Activated CD8-positive, alpha-beta memory T cell treated with anti-CD3 and anti-CD28 coated beads, Interleukin-2, amount 50 U/mL, for 4 hours (primary cell): ENCODE results near the gene SEMA3D.

Experiments used
- DNase-seq: peaks from one replicate; pipeline ENCODE4 v3.0.0-alpha.2; 2020

SEMA3D gene

DNA sequence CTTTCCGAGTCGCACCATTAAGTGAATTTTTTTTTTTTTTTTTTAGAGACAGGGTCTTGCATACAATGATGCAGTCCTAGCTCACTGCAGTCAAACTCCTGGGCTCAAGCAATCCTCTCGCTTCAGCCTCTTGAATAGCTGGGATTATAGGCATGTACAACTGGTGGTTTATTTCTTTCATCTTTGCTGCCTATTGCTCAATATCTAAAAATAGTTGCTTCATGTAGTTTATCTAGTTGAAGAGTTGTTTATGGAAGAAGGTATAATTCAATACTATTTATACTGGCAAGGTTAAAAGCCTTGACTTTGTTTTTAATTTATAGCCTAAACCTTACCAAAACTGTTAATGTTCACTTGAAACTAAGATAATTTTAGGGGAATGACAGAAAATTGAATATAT is 66.9 kb downstream of the SEMA3D start:
- DNase-seq, result no peak

DNA sequence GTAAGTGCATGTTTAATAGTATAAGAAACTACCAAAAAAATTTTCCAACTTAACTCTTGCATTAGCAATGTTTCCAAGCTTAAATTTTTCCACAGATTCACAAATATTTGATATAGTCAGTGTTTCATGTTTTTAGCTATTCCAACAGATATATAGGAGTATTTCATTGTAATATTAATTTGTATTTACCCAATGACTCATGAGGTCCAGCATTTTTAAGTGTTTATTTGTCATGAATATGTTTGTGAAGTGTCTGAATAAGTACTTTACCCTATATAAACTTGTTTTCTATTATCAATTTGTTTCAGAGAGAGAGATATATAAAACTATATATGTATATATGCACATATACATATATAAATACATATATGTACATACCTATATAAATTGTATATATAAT is 71.0 kb downstream of the SEMA3D start:
- no peak for DNase-seq

GRCh38 chr7:85115006-85115405 is 71.8 kb downstream of the SEMA3D start:
- no peak for DNase-seq

- no peak for DNase-seq
These were observed 72.5 kb downstream of the SEMA3D start for GRCh38 chr7:85114342-85114741.

- DNase-seq, result no peak
These were observed 75.1 kb downstream of the SEMA3D start for GRCh38 chr7:85111761-85112160.

DNA sequence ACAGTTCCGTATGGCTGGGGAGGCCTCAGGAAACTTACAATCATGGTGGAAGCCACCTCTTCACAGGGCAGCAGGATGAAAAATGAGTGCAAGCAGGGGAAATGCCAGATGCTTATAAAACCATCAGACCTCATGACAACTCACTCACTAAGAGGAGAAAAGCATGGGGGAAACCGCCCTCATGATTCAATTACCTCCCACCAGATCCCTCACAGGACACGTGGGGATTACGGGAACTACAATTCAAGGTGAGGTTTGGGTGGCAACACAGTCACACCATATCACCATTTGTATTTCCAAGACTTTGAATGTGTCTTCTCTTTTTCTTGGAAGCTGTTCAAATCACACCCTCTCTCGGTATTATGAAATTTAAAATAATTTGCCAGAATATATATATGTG is 80.1 kb downstream of the SEMA3D start:
- no peak for DNase-seq

DNA sequence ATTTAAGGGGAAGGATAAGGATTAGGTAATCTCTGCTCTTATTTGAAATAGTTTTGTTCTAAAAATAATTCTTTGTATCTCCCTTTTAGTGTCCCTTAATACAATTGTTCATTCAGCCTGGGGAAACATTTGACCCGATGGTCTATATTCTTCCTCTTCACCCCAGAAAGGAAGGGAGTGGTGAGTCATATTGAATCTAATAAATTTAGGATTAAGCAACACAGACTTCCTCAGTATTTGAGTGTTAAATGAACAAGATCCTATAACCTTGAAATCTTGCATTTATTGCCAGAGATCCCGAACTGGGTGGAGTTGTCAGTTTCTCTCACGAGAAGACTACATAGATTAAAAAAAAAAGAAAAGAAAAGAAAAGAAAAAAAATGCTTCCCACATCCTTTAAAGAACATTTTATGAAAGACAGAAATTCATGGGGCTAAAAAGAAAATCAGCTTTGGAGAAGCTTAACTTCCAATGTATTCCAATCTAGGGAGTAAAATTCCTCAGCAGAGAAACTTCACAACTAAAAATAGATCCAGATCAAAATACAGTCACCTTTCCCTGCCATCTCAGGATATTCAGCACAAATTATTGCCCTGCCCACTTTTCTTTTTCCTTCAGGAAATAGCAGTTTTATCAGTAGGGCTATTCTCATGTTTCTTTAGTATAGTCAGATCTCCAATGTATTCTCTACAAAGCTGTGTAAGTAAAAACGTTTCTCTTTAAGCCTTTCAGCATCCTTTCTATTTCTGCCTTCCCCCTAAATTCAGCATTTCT is 82.2 kb downstream of the SEMA3D start:
- no peak for DNase-seq

DNA sequence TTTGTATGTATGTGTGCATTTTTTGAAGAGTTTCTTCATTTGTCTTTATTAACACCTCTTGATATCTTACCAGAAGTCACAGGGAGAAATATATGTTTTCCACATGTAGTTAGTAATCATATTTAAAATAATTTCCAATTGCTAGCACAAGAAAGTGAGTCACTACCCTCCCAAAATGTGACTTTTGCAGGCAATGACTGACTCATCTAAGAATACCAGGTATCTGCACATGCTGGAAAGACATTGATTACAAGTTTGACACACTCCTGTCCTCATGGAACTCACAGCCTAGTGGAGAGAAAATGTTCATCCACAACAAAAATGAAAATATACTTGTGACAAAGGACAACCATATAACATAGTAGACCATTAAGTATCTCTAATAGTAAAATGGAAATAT is 82.9 kb downstream of the SEMA3D start:
- no peak for DNase-seq

- no peak for DNase-seq
These were observed 83.5 kb downstream of the SEMA3D start for GRCh38 chr7:85103357-85103756.

DNA sequence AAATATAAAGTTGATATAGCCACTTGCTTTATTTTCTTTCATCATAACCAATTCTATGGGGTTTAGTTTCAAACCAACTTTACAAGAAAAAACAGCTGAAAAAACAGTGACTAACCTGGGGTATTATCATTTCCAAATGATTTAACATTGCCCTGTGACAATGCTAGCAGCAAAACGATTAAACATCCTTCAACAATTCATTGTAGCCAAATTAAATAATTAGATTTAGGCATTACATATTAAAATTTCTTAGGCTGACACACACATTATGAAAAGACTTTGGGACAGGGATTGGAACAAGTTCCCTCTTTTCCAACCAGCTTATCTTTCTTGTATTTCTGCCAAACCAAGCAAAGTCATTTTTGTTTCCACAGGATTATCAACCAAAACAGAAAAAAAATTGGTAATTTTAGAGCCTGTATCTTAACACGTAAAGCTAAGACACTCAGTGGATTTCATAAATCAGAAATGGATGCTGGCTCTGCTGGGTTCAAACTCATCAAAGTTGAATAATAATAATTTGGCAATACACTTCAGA is 84.0 kb downstream of the SEMA3D start:
- DNase-seq, result no peak

DNA sequence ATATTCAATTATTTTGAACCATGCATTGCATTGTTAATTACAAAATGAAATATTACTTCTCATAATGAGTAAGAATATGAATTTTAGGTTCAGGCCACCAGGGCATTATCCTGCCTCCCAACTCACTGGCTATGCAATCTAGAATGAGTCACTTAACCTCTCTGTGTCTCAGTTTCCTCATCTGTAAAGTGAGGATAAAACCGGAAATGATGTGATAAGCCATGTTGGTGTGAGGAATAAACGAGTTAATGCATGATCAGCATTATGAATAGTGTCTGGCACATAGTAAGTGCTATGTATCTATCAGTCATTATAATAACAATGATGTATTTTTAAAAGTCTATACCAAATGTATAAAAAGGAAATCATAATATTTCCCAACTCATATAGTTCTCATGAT is 85.5 kb downstream of the SEMA3D start:
- no peak for DNase-seq

DNA sequence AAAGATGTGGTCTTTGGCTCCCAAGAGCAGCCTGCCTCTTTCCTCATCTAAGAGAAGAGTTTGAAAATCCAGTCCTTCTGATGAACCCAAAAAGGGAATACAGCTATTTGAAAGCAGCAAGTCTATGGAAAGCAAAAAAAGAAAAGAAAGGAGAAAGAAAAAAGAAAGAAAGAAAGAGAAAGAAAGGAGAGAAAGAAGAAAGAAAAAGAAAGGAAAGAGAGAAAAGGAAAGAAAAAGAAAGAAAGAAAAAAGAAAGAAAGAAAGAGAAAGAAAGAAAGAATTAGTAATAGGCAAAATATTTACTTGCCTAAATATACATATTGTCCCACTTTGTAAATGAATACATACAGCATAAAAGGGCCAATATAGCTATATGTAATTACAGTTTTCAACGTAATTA is 89.0 kb downstream of the SEMA3D start:
- DNase-seq, result no peak

DNA sequence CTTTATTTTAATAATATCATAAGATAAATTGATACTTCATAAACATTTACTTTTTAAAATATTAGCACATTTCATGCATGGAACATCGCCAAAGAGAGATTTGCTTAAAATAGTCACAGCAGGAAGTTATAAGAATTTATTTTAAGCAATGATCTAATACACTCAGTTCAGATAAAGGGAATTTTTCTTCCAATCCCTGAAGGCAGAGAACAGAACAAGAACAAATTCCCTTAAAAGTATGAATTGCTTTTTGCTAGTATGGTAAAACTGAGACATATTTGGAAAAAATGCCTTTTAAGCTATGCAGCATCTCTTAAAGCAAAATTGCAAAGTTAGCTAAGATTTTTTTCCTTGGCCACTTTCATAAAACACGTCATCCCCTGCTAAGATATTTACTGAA is 91.0 kb downstream of the SEMA3D start:
- DNase-seq, result no peak

- DNase-seq, result no peak
These were observed 91.5 kb downstream of the SEMA3D start for GRCh38 chr7:85095366-85095765.

DNA sequence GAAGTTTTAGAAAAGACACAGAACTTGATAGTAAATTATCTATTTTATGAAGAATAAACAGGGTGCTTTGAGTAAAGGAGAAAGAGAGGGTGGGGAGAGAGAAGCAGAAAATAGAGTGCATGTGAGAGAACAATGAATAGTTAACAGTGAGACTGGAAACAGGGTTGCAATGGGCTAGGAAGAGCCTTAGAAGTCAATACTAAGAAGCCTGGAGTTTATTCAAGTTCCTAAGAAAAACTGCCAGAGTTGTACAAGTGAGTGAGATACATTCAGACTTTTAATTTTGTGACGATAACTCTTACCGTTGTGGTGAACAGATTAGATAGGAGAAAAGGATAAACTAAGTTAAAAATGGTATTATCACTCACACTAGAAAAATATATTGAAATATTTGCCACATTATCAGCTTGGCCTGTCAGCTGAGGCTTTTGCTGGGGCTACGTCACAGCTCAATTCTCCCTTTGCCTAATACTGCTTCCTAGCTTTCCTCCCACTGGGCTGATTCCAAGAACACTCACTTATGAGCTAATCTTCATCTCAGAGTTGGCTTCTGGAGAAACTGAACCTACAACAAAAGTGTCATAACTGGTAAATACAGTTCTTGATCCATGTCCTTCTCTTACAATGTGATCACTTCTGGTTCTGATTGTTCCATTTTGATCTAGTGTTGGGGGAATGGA is 92.7 kb downstream of the SEMA3D start:
- DNase-seq, result no peak

DNA sequence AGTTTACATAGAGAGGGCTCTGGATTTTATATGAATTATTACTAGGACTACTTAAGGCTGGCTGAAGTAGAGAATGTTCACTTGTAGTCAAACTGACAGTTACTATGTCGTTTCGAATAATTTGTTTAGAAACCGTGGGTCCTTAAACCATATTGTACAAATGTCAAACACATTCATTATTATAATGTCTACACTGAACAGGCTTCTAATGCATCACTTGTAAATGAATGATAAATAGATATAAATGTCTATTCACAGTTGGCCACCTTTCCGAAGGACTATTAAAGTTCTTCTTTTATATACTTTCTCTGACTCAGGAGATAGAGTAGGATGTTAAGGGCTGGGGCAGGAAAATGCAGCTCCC is 95.3 kb downstream of the SEMA3D start:
- DNase-seq, result no peak

DNA sequence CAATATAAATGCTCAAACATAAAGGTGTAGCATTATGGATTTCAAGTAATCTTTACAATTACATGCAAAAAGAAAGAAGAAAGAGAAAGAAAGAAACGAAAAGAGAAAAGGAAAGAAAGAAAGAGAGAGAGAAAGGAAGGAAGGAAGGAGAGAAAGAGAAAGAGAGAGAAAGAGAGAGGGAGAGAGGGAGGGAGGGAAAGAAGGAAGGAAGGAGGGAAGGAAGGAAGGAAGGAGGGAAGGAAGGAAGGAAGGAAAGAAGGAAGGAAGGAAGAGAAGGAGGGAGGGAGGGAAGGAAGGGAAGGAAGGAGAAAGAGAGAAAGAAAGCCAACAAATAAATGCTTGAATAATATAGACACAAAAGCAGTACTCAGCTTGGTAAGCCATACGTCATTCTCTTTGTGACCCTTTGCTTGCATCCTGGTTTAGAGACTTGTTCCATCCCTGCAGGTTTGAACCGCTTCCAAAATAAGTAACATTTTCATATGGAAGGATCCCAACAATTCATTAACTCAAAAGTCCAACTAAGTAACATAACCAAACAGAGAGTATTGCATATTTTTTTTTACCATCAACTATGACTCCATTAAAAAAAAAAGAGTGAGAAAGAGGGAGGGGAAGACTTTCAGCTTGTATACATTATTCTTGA is 95.8 kb downstream of the SEMA3D start:
- no peak for DNase-seq

- no peak for DNase-seq
These were observed 96.7 kb downstream of the SEMA3D start for GRCh38 chr7:85090143-85090542.

DNA sequence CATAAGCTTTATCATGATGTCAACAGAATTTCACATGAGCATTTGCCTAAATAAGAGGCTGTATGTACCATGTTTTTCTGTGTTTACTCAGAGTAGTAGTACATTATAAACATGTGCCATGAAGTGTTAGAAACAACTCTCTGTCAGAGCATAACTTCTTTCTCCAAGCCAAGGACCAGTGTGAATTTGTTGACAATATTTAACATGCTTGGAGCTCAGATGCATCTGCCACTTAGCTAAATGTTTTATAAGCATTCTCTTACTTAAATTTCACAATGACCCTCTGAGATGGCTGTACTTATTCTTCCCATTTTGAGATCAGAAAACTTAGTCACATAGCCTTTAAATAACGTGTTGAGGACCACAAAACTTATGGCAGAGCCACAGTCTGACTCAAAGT is 105.0 kb downstream of the SEMA3D start:
- no peak for DNase-seq

DNA sequence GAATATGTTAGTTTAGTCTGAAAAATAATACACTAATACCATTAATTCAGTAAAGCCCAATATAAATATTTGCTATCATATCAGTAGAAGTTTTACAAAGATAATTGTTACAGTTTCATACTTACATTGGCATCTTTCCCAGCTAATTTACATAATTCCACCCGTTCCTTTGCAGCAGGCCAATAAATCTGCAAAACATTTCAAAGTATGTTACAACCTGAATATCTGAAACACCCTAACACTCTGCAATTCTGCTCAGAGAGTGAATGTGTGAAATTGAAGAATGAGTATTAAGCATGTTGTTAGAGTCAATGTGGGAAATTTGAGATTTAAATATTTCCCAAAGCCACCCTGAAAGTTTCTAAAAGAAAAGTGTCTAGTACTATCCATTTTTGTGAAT is 105.5 kb downstream of the SEMA3D start:
- DNase-seq, result no peak

- DNase-seq, result no peak
These were observed 107.4 kb downstream of the SEMA3D start for GRCh38 chr7:85079434-85079833.

DNA sequence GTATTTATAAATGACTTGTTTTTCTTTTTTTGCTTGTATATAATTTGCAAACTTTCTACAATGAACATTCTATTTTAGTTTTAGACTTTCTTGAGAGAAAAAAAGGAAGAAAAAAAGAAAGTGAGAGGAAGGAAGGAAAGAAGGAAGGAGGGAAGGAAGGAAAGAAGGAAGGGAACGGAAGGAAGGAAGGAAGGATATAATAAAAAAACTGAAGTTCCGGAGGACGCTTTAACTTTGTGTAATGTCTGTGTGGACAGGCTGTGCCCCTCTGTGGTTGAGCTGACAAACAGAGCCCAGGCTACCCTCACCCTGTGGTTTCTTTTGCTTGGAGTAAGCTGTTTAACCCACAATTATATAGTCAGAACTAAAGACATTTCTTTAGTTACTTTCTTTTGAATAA is 108.7 kb downstream of the SEMA3D start:
- DNase-seq, result no peak

DNA sequence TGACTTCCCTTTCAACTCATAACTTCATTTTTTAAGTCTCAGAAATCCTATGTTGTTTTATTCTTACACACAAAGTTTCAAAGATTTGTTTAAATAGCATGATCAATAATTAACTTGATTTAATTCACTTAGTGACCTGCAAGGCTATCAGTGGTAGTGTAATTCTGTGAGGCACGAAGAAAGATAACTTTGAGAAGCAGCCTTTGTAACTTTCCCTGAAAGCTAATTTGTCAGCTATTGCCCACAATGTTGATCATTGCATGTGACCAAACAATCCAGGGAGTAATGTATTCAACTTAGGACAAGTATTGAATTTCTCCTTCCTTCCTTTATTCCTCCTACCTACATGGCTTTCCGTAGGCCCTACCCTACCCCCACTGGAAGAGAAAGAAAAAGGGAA is 111.0 kb downstream of the SEMA3D start:
- DNase-seq, result no peak

- no peak for DNase-seq
These were observed 111.9 kb downstream of the SEMA3D start for GRCh38 chr7:85074992-85075391.
